OCI-LY7 (cell line): ENCODE results near the gene IGSF21. TPM values are rescaled to one million over a fixed set of nuclear protein-coding genes. Genes with fewer than 3 reads are reported as not detected.

ENCODE experiments used
- BruUV-seq: library from RNA; stranded (reverse); fragments of 400-500 nt; replicated peaks from 2 replicates; lab custom pipeline; 2021; lab: Mats Ljungman, UMichigan
- CTCF ChIA-PET: fragments of 300-600 bp; sonication (Branson Sonifier 250); formaldehyde crosslinking; loops from one replicate; lab custom pipeline; 2022; ENCODE audit warnings: antibody characterized with exemption; ENCODE audit not compliant: unreplicated experiment; lab: Charles Lee
- POLR2A ChIA-PET: fragments of 300-600 bp; sonication (Branson Sonifier 250); formaldehyde crosslinking; loops from one replicate; lab custom pipeline; 2022; ENCODE audit warnings: antibody characterized with exemption; lab: Charles Lee
- DNase-seq: peaks from one replicate; pipeline ENCODE4 v3.0.0-alpha.2; 2015; ENCODE audit warnings: low spot score
- H2AFZ ChIP-seq: fragments of 200-600 bp; sonication (generic), shearing (Covaris generic); 2 replicates; pipeline ENCODE4 v1.6.1; 2014; ENCODE audit warnings: mild to moderate bottlenecking, antibody characterized with exemption, low read length, moderate library complexity
- H3K27ac ChIP-seq: fragments of 200-600 bp; sonication (generic); 2 replicates; pipeline ENCODE4 v1.5.1; 2014; ENCODE audit warnings: mixed run types, low read depth, mild to moderate bottlenecking, moderate library complexity, low read length, inconsistent platforms; ENCODE audit not compliant: poor library complexity, severe bottlenecking
- H3K36me3 ChIP-seq: fragments of 200-600 bp; sonication (generic); 2 replicates; pipeline ENCODE4 v1.6.1; 2014; ENCODE audit warnings: mild to moderate bottlenecking, antibody characterized with exemption, low read length, moderate library complexity, mixed read lengths; ENCODE audit not compliant: insufficient read depth
- H3K4me1 ChIP-seq: fragments of 200-600 bp; sonication (generic); 2 replicates; pipeline ENCODE4 v1.5.1; 2014; ENCODE audit warnings: mild to moderate bottlenecking, low read length; ENCODE audit not compliant: insufficient read depth, poor library complexity, severe bottlenecking
- H3K4me2 ChIP-seq: fragments of 200-600 bp; sonication (generic); 2 replicates; pipeline ENCODE4 v1.6.1; 2014; ENCODE audit warnings: mild to moderate bottlenecking, low read length
- H3K4me3 ChIP-seq: fragments of 200-600 bp; sonication (generic); 2 replicates; pipeline ENCODE4 v1.5.1; 2014; ENCODE audit warnings: mild to moderate bottlenecking, low read depth, low read length; ENCODE audit not compliant: poor library complexity, severe bottlenecking
- H3K79me2 ChIP-seq: fragments of 200-600 bp; sonication (generic); 2 replicates; pipeline ENCODE4 v1.6.1; 2016; ENCODE audit warnings: low read depth, mild to moderate bottlenecking, low read length, moderate library complexity, mixed read lengths; ENCODE audit not compliant: insufficient read depth
- H3K9me2 ChIP-seq: fragments of 200-600 bp; sonication (generic); 2 replicates; pipeline ENCODE4 v1.6.1; 2016; ENCODE audit warnings: mild to moderate bottlenecking, low read length, mixed read lengths; ENCODE audit not compliant: insufficient read depth
- H3K9me3 ChIP-seq: fragments of 200-600 bp; sonication (generic); 2 replicates; pipeline ENCODE4 v1.6.1; 2014; ENCODE audit warnings: mild to moderate bottlenecking, mixed run types, low read length, mixed read lengths
- H4K20me1 ChIP-seq: fragments of 200-600 bp; sonication (generic); 2 replicates; pipeline ENCODE4 v1.6.1; 2014; ENCODE audit warnings: mild to moderate bottlenecking, antibody characterized with exemption, low read length, moderate library complexity, mixed read lengths; ENCODE audit not compliant: insufficient read depth
- EZH2phosphoT487 ChIP-seq: fragments of 200-600 bp; sonication (generic); IDR thresholded peaks from 2 replicates; pipeline ENCODE4 v1.6.1; 2018; ENCODE audit warnings: low read depth, borderline replicate concordance, mild to moderate bottlenecking, mixed run types, antibody characterized with exemption, low read length, moderate library complexity, mixed read lengths
- intact Hi-C: fragments of 100-400 bp; cut with micrococcal nuclease; formaldehyde crosslinking; loops from one replicate; pipeline ENCODE4 v1.10.0; 2022; ENCODE audit not compliant: unreplicated experiment
- total RNA-seq, 2 experiments: library from RNA; depleted of rRNA in 1 of 2; stranded (reverse); fragments of >200 nt in 1 of 2; shearing (Covaris generic) in 1 of 2; gene quantifications; 2 replicates each; pipeline ENCODE4 v1.2.3, GENCODE V29; 2014 to 2022
- TF ChIP-seq, protein P1 (sequence below): fragments of 200-600 bp; sonication (generic); conservative IDR thresholded peaks from 2 replicates; pipeline ENCODE4 v1.5.1; 2014; ENCODE audit warnings: mild to moderate bottlenecking, antibody characterized with exemption, low read length, moderate library complexity, mixed read lengths

The IGSF21 gene
- total RNA-seq, 2 experiments from 2014 or later, result 0.17 TPM; not detected in 1

DNA sequence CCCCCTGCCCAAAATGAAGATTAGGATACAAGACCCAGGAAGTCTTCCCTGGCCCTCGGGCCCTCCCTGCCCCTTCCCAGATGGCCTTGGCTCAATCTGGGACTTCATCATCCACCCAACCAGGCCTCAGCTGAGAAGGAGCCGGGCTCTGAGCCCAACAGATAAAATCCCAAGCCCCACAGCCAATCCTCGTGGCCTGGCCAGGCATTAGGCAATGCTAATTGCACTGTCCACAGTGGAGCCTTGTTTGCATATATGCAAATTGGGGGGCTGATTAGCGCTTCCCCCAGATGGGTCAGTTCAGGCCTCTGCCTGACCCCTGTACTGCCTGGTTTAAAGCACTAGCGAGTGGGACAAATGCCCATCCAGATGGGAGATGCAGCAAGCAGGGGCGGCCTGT is 34.9 kb downstream of the IGSF21 start:
- POLR2A ChIA-PET, result no interaction called here
- Histone ChIP-seq H2AFZ (no peak overlapping the region), H3K36me3 (no peaks in the 10 kb centered on the region), H3K4me1 (no peaks in the 10 kb centered on the region), H4K20me1 (no peaks in the 10 kb centered on the region), H3K27ac (no peak overlapping the region), H3K79me2 (no peaks in the 10 kb centered on the region), H3K4me2 (no peak overlapping the region), H3K9me3 (no peaks in the 10 kb centered on the region), H3K9me2 (no peaks in the 10 kb centered on the region), H3K4me3 (no peak overlapping the region)
- BruUV-seq, result no TSS peak
- intact Hi-C loops, result no loop called here
- TF ChIP-seq EZH2phosphoT487, result no peak
- TF ChIP-seq, protein P1, sequence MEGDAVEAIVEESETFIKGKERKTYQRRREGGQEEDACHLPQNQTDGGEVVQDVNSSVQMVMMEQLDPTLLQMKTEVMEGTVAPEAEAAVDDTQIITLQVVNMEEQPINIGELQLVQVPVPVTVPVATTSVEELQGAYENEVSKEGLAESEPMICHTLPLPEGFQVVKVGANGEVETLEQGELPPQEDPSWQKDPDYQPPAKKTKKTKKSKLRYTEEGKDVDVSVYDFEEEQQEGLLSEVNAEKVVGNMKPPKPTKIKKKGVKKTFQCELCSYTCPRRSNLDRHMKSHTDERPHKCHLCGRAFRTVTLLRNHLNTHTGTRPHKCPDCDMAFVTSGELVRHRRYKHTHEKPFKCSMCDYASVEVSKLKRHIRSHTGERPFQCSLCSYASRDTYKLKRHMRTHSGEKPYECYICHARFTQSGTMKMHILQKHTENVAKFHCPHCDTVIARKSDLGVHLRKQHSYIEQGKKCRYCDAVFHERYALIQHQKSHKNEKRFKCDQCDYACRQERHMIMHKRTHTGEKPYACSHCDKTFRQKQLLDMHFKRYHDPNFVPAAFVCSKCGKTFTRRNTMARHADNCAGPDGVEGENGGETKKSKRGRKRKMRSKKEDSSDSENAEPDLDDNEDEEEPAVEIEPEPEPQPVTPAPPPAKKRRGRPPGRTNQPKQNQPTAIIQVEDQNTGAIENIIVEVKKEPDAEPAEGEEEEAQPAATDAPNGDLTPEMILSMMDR, result no peak
- CTCF ChIA-PET, result no interaction called here
- no peak for DNase-seq

DNA sequence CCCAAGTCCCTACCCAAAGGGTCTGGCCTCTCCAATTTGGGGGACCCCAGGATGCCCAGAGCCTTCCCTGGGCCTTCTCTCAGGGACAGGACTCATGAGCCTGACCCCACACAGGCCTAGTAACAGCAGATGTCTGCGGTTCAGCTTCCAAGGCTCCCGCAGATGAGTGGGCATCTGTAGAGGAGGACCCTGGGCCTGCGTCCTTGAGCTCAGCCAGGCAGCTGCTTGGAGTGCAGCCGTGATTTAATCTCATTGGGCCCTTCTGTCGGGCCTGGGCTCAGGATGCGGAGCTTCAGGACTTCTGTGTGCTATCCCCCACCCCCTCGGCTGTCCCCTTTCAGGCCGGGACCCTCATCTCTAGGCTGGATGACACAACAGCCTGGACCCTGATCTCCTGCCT is 35.4 kb downstream of the IGSF21 start:
- Histone ChIP-seq H3K36me3 (no peaks in the 10 kb centered on the region), H4K20me1 (no peaks in the 10 kb centered on the region), H3K9me3 (no peaks in the 10 kb centered on the region), H3K4me2 (no peak overlapping the region), H3K27ac (no peak overlapping the region), H3K9me2 (no peaks in the 10 kb centered on the region), H3K79me2 (no peaks in the 10 kb centered on the region), H3K4me1 (no peaks in the 10 kb centered on the region), H2AFZ (no peak overlapping the region), H3K4me3 (no peak overlapping the region)
- no peak for TF ChIP-seq EZH2phosphoT487
- TF ChIP-seq, protein P1, result no peak
- intact Hi-C loops, result no loop called here
- BruUV-seq, result no TSS peak
- DNase-seq, result no peak
- ChIA-PET POLR2A (no interaction called here), CTCF (no interaction called here)

DNA sequence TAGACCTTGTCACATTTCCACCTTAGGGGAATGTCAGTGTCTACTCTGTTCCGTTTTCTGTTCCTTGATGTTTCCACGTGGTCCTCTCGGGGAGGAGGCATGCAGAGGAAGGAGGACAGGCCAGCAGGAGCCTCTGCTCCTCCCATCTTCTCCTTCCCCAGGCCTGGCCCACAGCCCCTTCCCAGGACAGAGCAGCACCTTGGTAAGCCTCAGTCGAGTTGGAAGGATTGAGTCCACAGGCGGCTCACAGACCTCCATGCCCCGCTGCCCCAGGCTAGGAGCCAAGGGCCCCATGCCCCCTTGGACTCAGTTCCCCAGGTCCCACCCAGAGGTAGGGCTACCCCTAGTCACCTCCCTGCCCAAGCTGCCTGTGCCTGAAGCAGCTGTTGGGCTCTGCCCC is 36.5 kb downstream of the IGSF21 start:
- H2AFZ ChIP-seq, result no peak overlapping the region
- H3K36me3 ChIP-seq, result no peaks in the 10 kb centered on the region
- H3K79me2 ChIP-seq, result no peaks in the 10 kb centered on the region
- H3K27ac ChIP-seq, result no peak overlapping the region
- ChIA-PET POLR2A (no interaction called here), CTCF (no interaction called here)
- H3K4me3 ChIP-seq, result no peak overlapping the region
- H3K9me3 ChIP-seq, result no peaks in the 10 kb centered on the region
- H3K4me1 ChIP-seq, result no peaks in the 10 kb centered on the region
- no peak overlapping the region for H3K4me2 ChIP-seq
- intact Hi-C loops, result no loop called here
- H3K9me2 ChIP-seq, result no peaks in the 10 kb centered on the region
- H4K20me1 ChIP-seq, result no peaks in the 10 kb centered on the region
- no peak for DNase-seq
- BruUV-seq, result no TSS peak
- TF ChIP-seq EZH2phosphoT487, result no peak
- TF ChIP-seq, protein P1, result no peak
